ENCODE data around the gene ADAM22.

DNA sequence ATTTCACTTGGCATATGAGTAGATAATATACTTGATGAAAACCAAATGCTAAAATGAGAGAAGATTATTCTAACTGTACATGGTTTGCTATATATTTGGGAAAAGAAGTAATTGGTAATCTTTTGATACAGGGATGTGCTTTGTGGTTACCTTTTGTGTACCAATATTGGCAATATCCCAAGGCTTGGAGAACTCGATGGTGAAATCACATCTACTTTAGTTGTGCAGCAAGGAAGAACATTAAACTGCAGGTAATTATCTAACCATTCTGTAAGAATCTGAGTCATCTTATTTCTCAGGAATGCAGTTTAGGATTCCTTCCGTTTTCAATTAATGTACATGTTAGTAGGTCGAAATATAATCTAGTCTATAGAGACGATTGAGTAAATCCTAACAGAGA lies 221.7 kb downstream of the ADAM22 start:
- TF ChIP-seq RFX5 (IDR thresholded peaks at IDR 0.05; ENCODE audit: low read length) (no peak), EP300 (IDR thresholded peaks at IDR 0.05; ENCODE audit: borderline replicate concordance in 1 of 2, low read depth in 1 of 2, low read length in 1 of 2) (no peak), FOXM1 (IDR thresholded peaks at IDR 0.05; ENCODE audit: low read depth) (no peak), EZH2phosphoT487 (IDR thresholded peaks at IDR 0.05; ENCODE audit: borderline replicate concordance, low read depth) (no peak), POLR2AphosphoS5 (IDR thresholded peaks at IDR 0.05; ENCODE audit: low read depth, low read length) (no peak), NRF1 (IDR thresholded peaks at IDR 0.05; ENCODE audit: low read depth, low read length) (no peak)
- TF ChIP-seq, protein P1, sequence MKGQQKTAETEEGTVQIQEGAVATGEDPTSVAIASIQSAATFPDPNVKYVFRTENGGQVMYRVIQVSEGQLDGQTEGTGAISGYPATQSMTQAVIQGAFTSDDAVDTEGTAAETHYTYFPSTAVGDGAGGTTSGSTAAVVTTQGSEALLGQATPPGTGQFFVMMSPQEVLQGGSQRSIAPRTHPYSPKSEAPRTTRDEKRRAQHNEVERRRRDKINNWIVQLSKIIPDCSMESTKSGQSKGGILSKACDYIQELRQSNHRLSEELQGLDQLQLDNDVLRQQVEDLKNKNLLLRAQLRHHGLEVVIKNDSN (IDR thresholded peaks at IDR 0.05; ENCODE audit: borderline replicate concordance, low read depth): no peak
- TF ChIP-seq, protein P2, sequence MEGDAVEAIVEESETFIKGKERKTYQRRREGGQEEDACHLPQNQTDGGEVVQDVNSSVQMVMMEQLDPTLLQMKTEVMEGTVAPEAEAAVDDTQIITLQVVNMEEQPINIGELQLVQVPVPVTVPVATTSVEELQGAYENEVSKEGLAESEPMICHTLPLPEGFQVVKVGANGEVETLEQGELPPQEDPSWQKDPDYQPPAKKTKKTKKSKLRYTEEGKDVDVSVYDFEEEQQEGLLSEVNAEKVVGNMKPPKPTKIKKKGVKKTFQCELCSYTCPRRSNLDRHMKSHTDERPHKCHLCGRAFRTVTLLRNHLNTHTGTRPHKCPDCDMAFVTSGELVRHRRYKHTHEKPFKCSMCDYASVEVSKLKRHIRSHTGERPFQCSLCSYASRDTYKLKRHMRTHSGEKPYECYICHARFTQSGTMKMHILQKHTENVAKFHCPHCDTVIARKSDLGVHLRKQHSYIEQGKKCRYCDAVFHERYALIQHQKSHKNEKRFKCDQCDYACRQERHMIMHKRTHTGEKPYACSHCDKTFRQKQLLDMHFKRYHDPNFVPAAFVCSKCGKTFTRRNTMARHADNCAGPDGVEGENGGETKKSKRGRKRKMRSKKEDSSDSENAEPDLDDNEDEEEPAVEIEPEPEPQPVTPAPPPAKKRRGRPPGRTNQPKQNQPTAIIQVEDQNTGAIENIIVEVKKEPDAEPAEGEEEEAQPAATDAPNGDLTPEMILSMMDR (IDR thresholded peaks at IDR 0.05): no peak
- TF ChIP-seq, protein P3, sequence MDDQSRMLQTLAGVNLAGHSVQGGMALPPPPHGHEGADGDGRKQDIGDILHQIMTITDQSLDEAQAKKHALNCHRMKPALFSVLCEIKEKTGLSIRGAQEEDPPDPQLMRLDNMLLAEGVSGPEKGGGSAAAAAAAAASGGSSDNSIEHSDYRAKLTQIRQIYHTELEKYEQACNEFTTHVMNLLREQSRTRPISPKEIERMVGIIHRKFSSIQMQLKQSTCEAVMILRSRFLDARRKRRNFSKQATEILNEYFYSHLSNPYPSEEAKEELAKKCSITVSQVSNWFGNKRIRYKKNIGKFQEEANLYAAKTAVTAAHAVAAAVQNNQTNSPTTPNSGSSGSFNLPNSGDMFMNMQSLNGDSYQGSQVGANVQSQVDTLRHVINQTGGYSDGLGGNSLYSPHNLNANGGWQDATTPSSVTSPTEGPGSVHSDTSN (IDR thresholded peaks at IDR 0.05): no peak
- TF ChIP-seq, protein P4, sequence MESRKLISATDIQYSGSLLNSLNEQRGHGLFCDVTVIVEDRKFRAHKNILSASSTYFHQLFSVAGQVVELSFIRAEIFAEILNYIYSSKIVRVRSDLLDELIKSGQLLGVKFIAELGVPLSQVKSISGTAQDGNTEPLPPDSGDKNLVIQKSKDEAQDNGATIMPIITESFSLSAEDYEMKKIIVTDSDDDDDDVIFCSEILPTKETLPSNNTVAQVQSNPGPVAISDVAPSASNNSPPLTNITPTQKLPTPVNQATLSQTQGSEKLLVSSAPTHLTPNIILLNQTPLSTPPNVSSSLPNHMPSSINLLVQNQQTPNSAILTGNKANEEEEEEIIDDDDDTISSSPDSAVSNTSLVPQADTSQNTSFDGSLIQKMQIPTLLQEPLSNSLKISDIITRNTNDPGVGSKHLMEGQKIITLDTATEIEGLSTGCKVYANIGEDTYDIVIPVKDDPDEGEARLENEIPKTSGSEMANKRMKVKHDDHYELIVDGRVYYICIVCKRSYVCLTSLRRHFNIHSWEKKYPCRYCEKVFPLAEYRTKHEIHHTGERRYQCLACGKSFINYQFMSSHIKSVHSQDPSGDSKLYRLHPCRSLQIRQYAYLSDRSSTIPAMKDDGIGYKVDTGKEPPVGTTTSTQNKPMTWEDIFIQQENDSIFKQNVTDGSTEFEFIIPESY (IDR thresholded peaks at IDR 0.05; ENCODE audit: borderline replicate concordance, low read depth): no peak

All from SK-N-SH (cell line).